Measurements from ENCODE around the gene DNAI2. TPM values are rescaled to one million over a fixed set of nuclear protein-coding genes. Genes with fewer than 3 reads are reported as not detected.
"Not testable (repeated sequence)": the region's sequence is repeated elsewhere in the genome, so short reads cannot be mapped to it uniquely, and the experiment has no call there.

The DNAI2 gene
- total and polyA plus RNA-seq, 8 donors = not detected

DNA sequence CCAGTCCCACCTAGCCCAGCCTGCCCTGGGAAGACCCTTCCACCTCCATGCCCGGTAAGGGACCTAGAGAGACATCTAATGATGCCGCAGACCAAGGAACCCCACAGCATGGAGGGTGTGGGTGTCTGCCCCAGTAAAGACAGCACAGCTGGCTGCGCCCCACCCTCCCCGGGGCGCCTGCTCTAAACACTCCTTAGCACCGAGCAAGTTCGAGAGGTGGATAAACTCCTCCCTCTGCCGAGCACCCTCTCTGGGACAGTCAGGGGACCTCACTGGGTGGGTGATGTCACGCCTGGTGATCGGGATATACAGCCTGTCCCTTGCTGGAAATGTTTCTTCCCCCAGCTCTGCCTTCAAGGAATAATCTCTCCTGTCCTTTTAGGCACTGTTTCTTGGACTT, 16.7 kb upstream of the DNAI2 start:
- Histone ChIP-seq H3K9me3 (no peaks in the 10 kb centered on the region), H3K4me1 (no peaks in the 10 kb centered on the region), H3K27me3 (peaks cover 0 to 5% (median 0%) of the 10 kb centered on the region in 3 donors), H3K4me3 (no peak overlapping the region), H3K27ac (no peak overlapping the region), H3K36me3 (peaks cover 0 to 54% (median 18%) of the 10 kb centered on the region in 4 donors)
- intact Hi-C loops (cut with DNase I; ENCODE audit: low total_unique reads) = no loop called here
- WGBS, 5 donors = 70 to 80% (median 75%) methylated on average over 5 to 10 of the region's 10 CpGs
- TF ChIP-seq, protein P1, sequence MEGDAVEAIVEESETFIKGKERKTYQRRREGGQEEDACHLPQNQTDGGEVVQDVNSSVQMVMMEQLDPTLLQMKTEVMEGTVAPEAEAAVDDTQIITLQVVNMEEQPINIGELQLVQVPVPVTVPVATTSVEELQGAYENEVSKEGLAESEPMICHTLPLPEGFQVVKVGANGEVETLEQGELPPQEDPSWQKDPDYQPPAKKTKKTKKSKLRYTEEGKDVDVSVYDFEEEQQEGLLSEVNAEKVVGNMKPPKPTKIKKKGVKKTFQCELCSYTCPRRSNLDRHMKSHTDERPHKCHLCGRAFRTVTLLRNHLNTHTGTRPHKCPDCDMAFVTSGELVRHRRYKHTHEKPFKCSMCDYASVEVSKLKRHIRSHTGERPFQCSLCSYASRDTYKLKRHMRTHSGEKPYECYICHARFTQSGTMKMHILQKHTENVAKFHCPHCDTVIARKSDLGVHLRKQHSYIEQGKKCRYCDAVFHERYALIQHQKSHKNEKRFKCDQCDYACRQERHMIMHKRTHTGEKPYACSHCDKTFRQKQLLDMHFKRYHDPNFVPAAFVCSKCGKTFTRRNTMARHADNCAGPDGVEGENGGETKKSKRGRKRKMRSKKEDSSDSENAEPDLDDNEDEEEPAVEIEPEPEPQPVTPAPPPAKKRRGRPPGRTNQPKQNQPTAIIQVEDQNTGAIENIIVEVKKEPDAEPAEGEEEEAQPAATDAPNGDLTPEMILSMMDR (IDR thresholded peaks at IDR 0.05) = no peak
- TF ChIP-seq POLR2AphosphoS5 (IDR thresholded peaks at IDR 0.05) (no peak), EP300 (IDR thresholded peaks at IDR 0.05) (no peak), POLR2A (IDR thresholded peaks at IDR 0.05) (no peak)
- DNase-seq = no peak

DNA sequence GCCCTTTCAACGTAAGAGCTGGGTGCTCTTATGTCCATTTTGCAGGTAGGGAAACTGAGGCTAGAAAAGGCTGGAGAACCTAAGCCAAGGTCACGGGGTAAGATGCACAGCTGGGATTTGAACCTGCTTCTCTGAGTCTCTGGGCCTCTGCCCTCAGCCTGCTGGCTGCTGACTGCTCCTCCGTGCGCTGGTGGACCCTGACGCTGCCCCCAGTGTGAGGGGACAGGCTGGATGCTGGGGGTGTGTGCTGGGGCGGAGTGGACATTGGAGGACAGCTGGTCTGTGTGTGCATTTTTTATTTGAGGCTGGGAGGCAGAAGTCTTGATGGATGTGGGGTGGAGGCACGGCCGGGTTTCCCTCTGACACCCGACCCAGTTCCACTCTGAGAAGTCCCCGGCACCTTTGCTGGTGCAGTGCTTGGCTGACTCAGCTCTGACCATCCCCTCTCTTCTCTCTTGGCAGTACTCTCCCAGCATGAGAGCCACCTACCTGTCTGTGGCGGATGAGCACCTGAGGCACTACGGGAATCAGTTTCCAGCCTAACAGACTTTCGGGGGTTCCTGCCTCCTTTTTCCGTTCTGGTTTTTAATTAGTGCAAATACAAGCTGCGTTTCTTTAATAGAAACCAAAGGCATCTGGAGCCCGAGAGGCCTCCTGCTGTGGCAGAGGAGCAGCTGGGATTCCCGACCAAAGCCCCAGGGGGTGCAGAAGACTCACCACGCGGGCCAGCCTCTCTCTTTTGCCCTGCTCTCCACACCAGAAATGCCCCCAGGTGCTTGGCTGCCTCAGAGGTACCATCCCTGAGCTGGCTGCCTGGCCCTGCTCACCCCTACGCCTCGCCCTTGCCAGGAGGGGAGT, 14.1 kb upstream of the DNAI2 start:
- no peak for DNase-seq
- 49 to 71% (median 63%) methylated on average over 20 to 21 of the region's 21 CpGs for WGBS, 5 donors
- H3K4me3 ChIP-seq = no peak overlapping the region

DNA sequence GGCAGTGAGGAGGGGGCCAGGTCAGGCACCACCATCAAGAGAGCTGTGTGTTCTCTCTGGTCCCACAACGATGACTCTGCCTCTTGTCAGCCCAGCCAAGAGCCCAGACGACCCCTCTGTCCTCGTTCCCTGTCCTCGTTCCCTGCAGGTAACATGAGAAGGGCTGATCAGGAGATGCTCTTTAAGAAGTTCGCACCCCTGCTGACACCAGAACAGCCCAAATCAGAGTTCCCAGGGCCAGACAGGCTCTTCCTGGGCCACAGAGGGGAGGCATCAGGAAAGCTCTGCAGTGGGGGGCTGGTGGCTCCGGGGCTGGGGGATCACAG, 13.5 kb upstream of the DNAI2 start:
- H3K9me3 ChIP-seq = no peaks in the 10 kb centered on the region
- no peaks in the 10 kb centered on the region for H3K4me1 ChIP-seq
- no peak for DNase-seq
- peaks cover 0 to 28% (median 7%) of the 10 kb centered on the region in 4 donors for H3K36me3 ChIP-seq
- WGBS, 5 donors = 8 to 67% (median 48%) methylated on average over 2 to 6 of the region's 6 CpGs
- no peak overlapping the region for H3K27ac ChIP-seq
- no peak overlapping the region for H3K4me3 ChIP-seq
- intact Hi-C loops (cut with DNase I; ENCODE audit: low total_unique reads) = no loop called here
- no peak for TF ChIP-seq POLR2A (IDR thresholded peaks at IDR 0.05)
- TF ChIP-seq POLR2AphosphoS5 (IDR thresholded peaks at IDR 0.05) = no peak
- TF ChIP-seq, protein P1 (IDR thresholded peaks at IDR 0.05) = no peak
- no peak for TF ChIP-seq EP300 (IDR thresholded peaks at IDR 0.05)
- peaks cover 0 to 5% (median 0%) of the 10 kb centered on the region in 3 donors for H3K27me3 ChIP-seq

More for the DNA sequence above, 14.1 kb upstream of the DNAI2 start:
- H3K27me3 ChIP-seq = peaks cover 0 to 5% (median 0%) of the 10 kb centered on the region in 3 donors
- H3K9me3 ChIP-seq = no peaks in the 10 kb centered on the region
- intact Hi-C loops (cut with DNase I; ENCODE audit: low total_unique reads) = no loop called here
- no peak overlapping the region for H3K27ac ChIP-seq
- peaks cover 0 to 28% (median 8%) of the 10 kb centered on the region in 4 donors for H3K36me3 ChIP-seq
- H3K4me1 ChIP-seq = no peaks in the 10 kb centered on the region
- TF ChIP-seq POLR2A (IDR thresholded peaks at IDR 0.05) (no peak), EP300 (IDR thresholded peaks at IDR 0.05) (no peak), POLR2AphosphoS5 (IDR thresholded peaks at IDR 0.05) (no peak)
- TF ChIP-seq, protein P1 (IDR thresholded peaks at IDR 0.05) = no peak

DNA sequence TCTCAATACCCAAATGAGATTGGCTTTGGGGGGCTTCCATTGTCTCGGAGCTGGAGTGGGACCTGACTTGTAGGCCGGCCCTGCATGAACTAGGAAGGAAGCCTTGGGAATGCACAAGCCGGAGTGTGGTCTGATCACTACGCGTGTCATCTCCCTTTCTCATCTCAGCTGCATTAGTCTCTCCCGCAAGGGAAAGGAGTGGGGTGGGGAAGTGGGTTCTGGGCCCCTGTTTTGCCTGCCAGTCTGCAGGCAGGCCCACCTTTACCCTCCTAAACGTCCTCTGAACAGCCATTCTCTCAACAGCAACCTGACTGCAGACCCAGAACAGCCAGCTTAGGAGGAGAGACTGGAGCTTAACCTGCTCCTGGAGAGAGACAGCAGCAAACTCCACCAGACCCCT, 11.4 kb upstream of the DNAI2 start:
- WGBS, 5 donors = 74 to 90% (median 88%) methylated on average over 6 to 7 of the region's 7 CpGs
- TF ChIP-seq POLR2A (IDR thresholded peaks at IDR 0.05) (no peak), EP300 (IDR thresholded peaks at IDR 0.05) (no peak), POLR2AphosphoS5 (IDR thresholded peaks at IDR 0.05) (no peak)
- TF ChIP-seq, protein P1 (IDR thresholded peaks at IDR 0.05) = no peak
- no peak for DNase-seq
- Histone ChIP-seq H3K27ac (no peak overlapping the region), H3K4me1 (no peaks in the 10 kb centered on the region), H3K27me3 (peaks cover 0 to 12% (median 5%) of the 10 kb centered on the region in 3 donors), H3K9me3 (no peaks in the 10 kb centered on the region), H3K4me3 (no peak overlapping the region), H3K36me3 (peaks cover 0 to 19% (median 3%) of the 10 kb centered on the region in 4 donors)
- intact Hi-C loops (cut with DNase I; ENCODE audit: low total_unique reads) = no loop called here

DNA sequence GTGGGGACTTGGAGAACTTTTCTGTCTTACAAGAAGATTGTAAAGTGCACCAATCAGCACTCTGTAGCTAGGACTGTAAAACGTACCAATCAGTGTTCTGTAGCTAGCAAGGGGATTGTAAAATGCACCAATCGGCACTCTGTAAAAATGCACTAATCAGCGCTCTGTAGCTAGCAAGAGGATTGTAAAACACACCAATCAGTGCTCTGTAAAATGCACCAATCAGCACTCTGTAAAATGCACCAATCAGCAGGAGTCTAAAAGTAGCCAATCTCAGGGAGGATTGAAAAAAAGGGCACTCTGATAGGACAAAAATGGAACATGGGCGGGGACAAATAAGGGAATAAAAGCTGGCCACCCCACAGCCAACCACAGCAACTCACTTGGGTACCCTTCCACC, 7.0 kb upstream of the DNAI2 start:
- H3K4me1 ChIP-seq; H3K36me3 ChIP-seq; DNase-seq; H3K4me3 ChIP-seq; H3K9me3 ChIP-seq; intact Hi-C loops (cut with DNase I; ENCODE audit: low total_unique reads); H3K27ac ChIP-seq: not testable (repeated sequence)
- WGBS, 5 donors = 82 to 93% (median 91%) methylated on average over 4 of the region's 4 CpGs
- peaks cover 0 to 44% (median 5%) of the 10 kb centered on the region in 3 donors for H3K27me3 ChIP-seq

Measured in stomach (tissue), 9 donors.